HepG2 (cell line): ENCODE data around the gene PIKFYVE. TPM values are rescaled to one million over a fixed set of nuclear protein-coding genes. Genes with fewer than 3 reads are reported as not detected.

Experiments
- ATAC-seq: fragments of 200-7000 bp; cut with Tn5 transposase; 3 replicates; pipeline ENCODE4 v1.9.1; 2020; ENCODE audit warnings: mild to moderate bottlenecking, moderate library complexity
- BruUV-seq: library from RNA; stranded (reverse); fragments of 400-500 nt; replicated peaks from 2 replicates; lab custom pipeline; 2021; lab: Mats Ljungman, UMichigan
- CTCF ChIA-PET: fragments of 300-600 bp; formaldehyde crosslinking; extraction: SDS; loops from one replicate; lab custom pipeline; 2021; ENCODE audit warnings: low total read pairs, inconsistent platforms, low intra/inter-chr PET ratio; lab: Yijun Ruan, JAX
- POLR2A ChIA-PET: fragments of 350-600 bp; sonication (Branson Sonifier 250); formaldehyde crosslinking; loops from one replicate; lab custom pipeline; 2020; ENCODE audit warnings: antibody characterized with exemption, inconsistent platforms; lab: Yijun Ruan, JAX
- DNase-seq: peaks from one replicate; pipeline ENCODE4 v3.0.0-alpha.2; 2015; ENCODE audit warnings: low spot score
- FAIRE-seq: peaks from 3 replicates; lab custom pipeline; 2011; peaks lifted over from hg19 to GRCh38; lab: Jason Lieb, UNC
- H2AFZ ChIP-seq: one replicate; pipeline ENCODE4 v1.6.1; 2011; ENCODE audit warnings: low read length, inconsistent platforms
- H3K27ac ChIP-seq: fragments of 300-600 bp; 3 replicates; pipeline ENCODE4 v1.8.0; 2011; ENCODE audit warnings: mixed run types, mild to moderate bottlenecking, mixed read lengths, low read length, inconsistent platforms; ENCODE audit not compliant: insufficient read depth; ENCODE audit errors: extremely low read length
- H3K27me3 ChIP-seq, 2 experiments: fragments of 200-600 bp in 1 of 2; 2 replicates in 1 of 2; 3 replicates in 1 of 2; pipeline versions ENCODE4 v1.6.0 to v1.8.0; 2011; ENCODE audit warnings: low read length in 2 of 2, mild to moderate bottlenecking in 2 of 2, moderate library complexity in 2 of 2, inconsistent platforms in 1 of 2; ENCODE audit not compliant: insufficient read depth in 2 of 2, control insufficient read depth in 1 of 2
- H3K36me3 ChIP-seq, 2 experiments: fragments of 200-600 bp in 1 of 2; replicated peaks in 1 of 2; 2 replicates in 1 of 2; 3 replicates in 1 of 2; pipeline versions ENCODE4 v1.5.1 to v1.8.0; 2011; ENCODE audit warnings: low read length in 2 of 2, inconsistent platforms in 1 of 2; ENCODE audit not compliant: insufficient read depth in 2 of 2, control insufficient read depth in 1 of 2
- H3K4me1 ChIP-seq: 2 replicates; pipeline ENCODE4 v1.5.1; 2012; ENCODE audit warnings: low read length, inconsistent platforms; ENCODE audit not compliant: insufficient read depth
- H3K4me2 ChIP-seq: 2 replicates; pipeline ENCODE4 v1.6.0; 2011; ENCODE audit warnings: low read depth, low read length, inconsistent platforms
- H3K4me3 ChIP-seq, 3 experiments: fragments of 200-600 bp in 1 of 3; sonication (generic), shearing (Covaris generic) in 1 of 3; replicated peaks in 1 of 3; 2 replicates each; pipeline ENCODE4 v1.5.1; 2011 to 2016; ENCODE audit warnings: low read length in 3 of 3, inconsistent platforms in 2 of 3, low read depth in 2 of 3, mild to moderate bottlenecking in 2 of 3, control low read depth in 1 of 3, mixed read lengths in 1 of 3; ENCODE audit not compliant: insufficient read depth in 1 of 3
- H3K79me2 ChIP-seq: one replicate; pipeline ENCODE4 v1.6.1; 2011; ENCODE audit warnings: low read length, inconsistent platforms; ENCODE audit not compliant: insufficient read depth
- H3K9ac ChIP-seq: 2 replicates; pipeline ENCODE4 v1.6.0; 2011; ENCODE audit warnings: mild to moderate bottlenecking, low read depth, low read length, inconsistent platforms; ENCODE audit not compliant: insufficient read depth
- H3K9me3 ChIP-seq: 2 replicates; pipeline ENCODE4 v1.5.1; 2012; ENCODE audit warnings: mild to moderate bottlenecking, low read length
- H4K20me1 ChIP-seq: 2 replicates; pipeline ENCODE4 v1.6.0; 2011; ENCODE audit warnings: inconsistent platforms, mild to moderate bottlenecking, low read length, moderate library complexity; ENCODE audit not compliant: insufficient read depth
- FOXO1 ChIP-seq: sonication (generic); formaldehyde crosslinking; IDR thresholded peaks from 2 replicates; pipeline ENCODE4 v1.4.0; 2020; ENCODE audit warnings: missing genetic modification reagents
- HNF1A ChIP-seq, 2 experiments: sonication (generic) in 1 of 2; formaldehyde crosslinking in 1 of 2; IDR thresholded peaks; 2 replicates each; pipeline versions ENCODE4 v1.4.0 to v1.6.1; 2016 to 2020; ENCODE audit warnings: borderline replicate concordance in 1 of 2, low read depth in 1 of 2, mild to moderate bottlenecking in 1 of 2, missing genetic modification reagents in 1 of 2
- MXD3 ChIP-seq: IDR thresholded peaks from 2 replicates; pipeline ENCODE4 v1.6.1; 2016; ENCODE audit warnings: mild to moderate bottlenecking, missing biosample characterization, missing genetic modification reagents
- NR2F6 ChIP-seq, 2 experiments: IDR thresholded peaks; 2 replicates each; pipeline ENCODE4 v1.6.1; 2016; ENCODE audit warnings: antibody characterized with exemption in 1 of 2, mild to moderate bottlenecking in 1 of 2
- SUZ12 ChIP-seq: fragments of 150-350 bp; IDR thresholded peaks from 2 replicates; pipeline ENCODE4 v1.6.1; 2014; ENCODE audit warnings: low read depth, low read length
- ZNF468 ChIP-seq: sonication (generic); formaldehyde crosslinking; IDR thresholded peaks from 2 replicates; pipeline ENCODE4 v1.8.0; 2022; ENCODE audit warnings: mild to moderate bottlenecking, moderate library complexity, missing genetic modification reagents
- WGBS: methylation state at CpG from one replicate; pipeline ENCODE4 v1.1.6; 2017; ENCODE audit warnings: low lambda C conversion rate; 5-methylcytosine and 5-hydroxymethylcytosine counted together
- in situ Hi-C: cut with HindIII; loops from 2 replicates; pipeline ENCODE4 v1.10.0; 2017; ENCODE audit warnings: low pct_unique_long_range_greater_than_20kb; ENCODE audit not compliant: extremely low pct_ligation_motif_present
- intact Hi-C: fragments of 100-400 bp; cut with micrococcal nuclease; formaldehyde crosslinking; loops from one replicate; pipeline ENCODE4 v1.10.0; 2022; ENCODE audit not compliant: unreplicated experiment
- polyA plus RNA-seq, 8 experiments: library from polyadenylated mRNA; depleted of rRNA in 3 of 8; stranded (reverse) in 7 of 8; unstranded in 1 of 8; fragments of >200 nt; fragmentation: Illumina TruSeq in 4 of 8; extraction: Trizol in 4 of 8; gene quantifications; 2 replicates each; pipeline versions ENCODE4 v1.2.1 to v1.2.3, GENCODE V29; 2011 to 2016; ENCODE audit warnings: low read depth in 4 of 8, missing spikeins in 1 of 8, mixed read lengths in 1 of 8; ENCODE audit not compliant: insufficient read depth in 1 of 8
- total RNA-seq, 5 experiments: library from RNA; depleted of rRNA; stranded (reverse); fragments of >200 nt; fragmentation: Illumina TruSeq; extraction: Trizol; gene quantifications; 2 replicates each; pipeline ENCODE4 v1.2.3, GENCODE V29; 2016; ENCODE audit warnings: low read depth in 1 of 5

Gene PIKFYVE
- total and polyA plus RNA-seq, 2 of the 13 experiments (the other 11 are each of a cell fraction or from before 2014, with no cell fraction given): 20.2 to 21.7 TPM

- no peak overlapping the region for H3K4me3 ChIP-seq
- peaks cover 3% of the 10 kb centered on the region for H3K79me2 ChIP-seq
- no peaks in the 10 kb centered on the region for H3K4me1 ChIP-seq
- FAIRE-seq: no peak
- H3K27ac ChIP-seq: no peak overlapping the region
- H3K27me3 ChIP-seq: no peaks in the 10 kb centered on the region
- DNase-seq: no peak
- no peak overlapping the region for H2AFZ ChIP-seq
- TF ChIP-seq SUZ12: no peak
- TF ChIP-seq NR2F6 (IDR thresholded peaks at IDR 0.05): no peak
- no peak for TF ChIP-seq NR2F6 (CRISPR knock-in tag; IDR thresholded peaks at IDR 0.05)
- TF ChIP-seq MXD3 (CRISPR knock-in tag): no peak
- no peak for TF ChIP-seq FOXO1 (CRISPR knock-in tag)
- TF ChIP-seq HNF1A (IDR thresholded peaks at IDR 0.05; ENCODE audit: low read depth): no peak
- TF ChIP-seq HNF1A (CRISPR knock-in tag; IDR thresholded peaks at IDR 0.05; ENCODE audit: borderline replicate concordance): no peak
- no peak for TF ChIP-seq ZNF468
- in situ Hi-C loops: no loop called here
- H3K36me3 ChIP-seq: peaks cover 24 to 84% of the 10 kb centered on the region in 2 experiments
- no peaks in the 10 kb centered on the region for H3K9me3 ChIP-seq
- H4K20me1 ChIP-seq: no peaks in the 10 kb centered on the region
- 96% methylated on average over 2 of the region's 2 CpGs for WGBS
- no peak for ATAC-seq
- POLR2A ChIA-PET: no interaction called here
- CTCF ChIA-PET: no interaction called here
- no peak overlapping the region for H3K4me2 ChIP-seq
- intact Hi-C loops: no loop called here
- no TSS peak for BruUV-seq
- H3K9ac ChIP-seq: no peak overlapping the region
Observed at GRCh38 chr2:208280234-208280633, 14.2 kb downstream of the PIKFYVE start.
